Bronchial epithelial cell (primary cell): Measurements from ENCODE around the gene TMEM154. TPM values are rescaled to one million over a fixed set of nuclear protein-coding genes. Genes with fewer than 3 reads are reported as not detected.
A peak's percentile ranks its signal among the peaks of the same experiment; 100 is the strongest.

Source experiments
- DNase-seq: peaks from one replicate; pipeline ENCODE4 v3.0.0-alpha.2; 2010; ENCODE audit warnings: low read depth
- FAIRE-seq: peaks from 2 replicates; lab custom pipeline; 2011; peaks lifted over from hg19 to GRCh38; lab: Jason Lieb, UNC
- H3K27me3 ChIP-seq: 2 replicates; pipeline ENCODE4 v1.5.1; 2011; ENCODE audit warnings: low read length; ENCODE audit not compliant: control insufficient read depth, insufficient read depth
- H3K36me3 ChIP-seq: 2 replicates; pipeline ENCODE4 v1.5.1; 2011; ENCODE audit warnings: low read length; ENCODE audit not compliant: control insufficient read depth, insufficient read depth
- H3K4me3 ChIP-seq: 2 replicates; pipeline ENCODE4 v1.5.1; 2011; ENCODE audit warnings: mild to moderate bottlenecking, low read depth, low read length, control low read depth
- total RNA-seq: library from RNA; depleted of rRNA; stranded (reverse); fragments of >200 nt; gene quantifications from 2 replicates; pipeline ENCODE4 v1.2.1, GENCODE V29; 2014
- TF ChIP-seq, protein P1 (sequence below): IDR thresholded peaks from 2 replicates; pipeline ENCODE4 v1.5.1; 2011; ENCODE audit warnings: mild to moderate bottlenecking, moderate library complexity, low read length, control low read depth, inconsistent platforms; ENCODE audit not compliant: insufficient read depth, severe bottlenecking

TMEM154 gene
- total RNA-seq, 1 donor from 2014 or later, result 22.4 TPM

DNA sequence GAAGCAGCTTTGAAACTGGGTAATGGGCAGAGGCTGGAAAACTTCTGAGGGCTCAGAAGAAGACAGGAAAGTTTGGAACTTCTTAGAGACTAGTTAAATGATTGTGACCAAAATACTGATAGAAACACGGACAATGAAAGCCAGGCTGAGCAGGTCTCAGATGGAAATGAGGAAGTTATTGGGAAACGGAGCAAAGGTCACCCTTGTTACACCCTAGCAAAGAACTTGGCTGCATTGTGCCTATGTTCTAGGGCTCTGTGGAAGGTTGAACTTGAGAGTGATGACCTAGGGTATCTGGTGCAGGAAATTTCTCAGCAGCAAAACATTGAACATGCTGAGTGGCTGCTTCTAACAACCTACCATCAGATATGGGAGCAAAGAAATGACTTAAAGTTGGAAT, 93.1 kb downstream of the TMEM154 start:
- TF ChIP-seq, protein P1, sequence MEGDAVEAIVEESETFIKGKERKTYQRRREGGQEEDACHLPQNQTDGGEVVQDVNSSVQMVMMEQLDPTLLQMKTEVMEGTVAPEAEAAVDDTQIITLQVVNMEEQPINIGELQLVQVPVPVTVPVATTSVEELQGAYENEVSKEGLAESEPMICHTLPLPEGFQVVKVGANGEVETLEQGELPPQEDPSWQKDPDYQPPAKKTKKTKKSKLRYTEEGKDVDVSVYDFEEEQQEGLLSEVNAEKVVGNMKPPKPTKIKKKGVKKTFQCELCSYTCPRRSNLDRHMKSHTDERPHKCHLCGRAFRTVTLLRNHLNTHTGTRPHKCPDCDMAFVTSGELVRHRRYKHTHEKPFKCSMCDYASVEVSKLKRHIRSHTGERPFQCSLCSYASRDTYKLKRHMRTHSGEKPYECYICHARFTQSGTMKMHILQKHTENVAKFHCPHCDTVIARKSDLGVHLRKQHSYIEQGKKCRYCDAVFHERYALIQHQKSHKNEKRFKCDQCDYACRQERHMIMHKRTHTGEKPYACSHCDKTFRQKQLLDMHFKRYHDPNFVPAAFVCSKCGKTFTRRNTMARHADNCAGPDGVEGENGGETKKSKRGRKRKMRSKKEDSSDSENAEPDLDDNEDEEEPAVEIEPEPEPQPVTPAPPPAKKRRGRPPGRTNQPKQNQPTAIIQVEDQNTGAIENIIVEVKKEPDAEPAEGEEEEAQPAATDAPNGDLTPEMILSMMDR, result no peak
- H3K4me3 ChIP-seq, result no peak overlapping the region
- H3K27me3 ChIP-seq, result no peaks in the 10 kb centered on the region
- H3K36me3 ChIP-seq, result no peaks in the 10 kb centered on the region
- DNase-seq, result no peak
- FAIRE-seq, result peak; percentile 77

DNA sequence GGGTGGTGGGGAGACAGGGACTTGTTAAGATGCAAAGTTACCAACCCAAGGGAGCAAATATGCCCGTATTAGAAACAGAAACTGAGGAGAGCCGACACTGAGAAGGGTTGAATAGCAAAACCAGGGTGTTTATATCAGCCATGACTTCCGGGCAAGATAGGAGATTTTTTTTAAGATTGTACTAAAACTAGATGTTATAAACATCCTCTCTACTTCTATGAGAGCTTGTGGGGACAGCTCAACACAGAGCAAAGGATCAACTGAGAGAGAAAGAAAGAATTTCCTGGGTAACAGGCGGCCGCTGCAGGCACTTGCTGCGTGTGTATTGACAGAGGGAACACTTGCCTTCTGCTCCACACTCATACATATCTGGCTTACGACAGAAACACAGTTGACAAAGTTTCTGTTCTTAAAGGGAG, 94.8 kb downstream of the TMEM154 start:
- Histone ChIP-seq H3K4me3 (no peak overlapping the region), H3K27me3 (no peaks in the 10 kb centered on the region), H3K36me3 (no peaks in the 10 kb centered on the region)
- DNase-seq (no peak), FAIRE-seq (no peak)
- TF ChIP-seq, protein P1, result no peak

DNA sequence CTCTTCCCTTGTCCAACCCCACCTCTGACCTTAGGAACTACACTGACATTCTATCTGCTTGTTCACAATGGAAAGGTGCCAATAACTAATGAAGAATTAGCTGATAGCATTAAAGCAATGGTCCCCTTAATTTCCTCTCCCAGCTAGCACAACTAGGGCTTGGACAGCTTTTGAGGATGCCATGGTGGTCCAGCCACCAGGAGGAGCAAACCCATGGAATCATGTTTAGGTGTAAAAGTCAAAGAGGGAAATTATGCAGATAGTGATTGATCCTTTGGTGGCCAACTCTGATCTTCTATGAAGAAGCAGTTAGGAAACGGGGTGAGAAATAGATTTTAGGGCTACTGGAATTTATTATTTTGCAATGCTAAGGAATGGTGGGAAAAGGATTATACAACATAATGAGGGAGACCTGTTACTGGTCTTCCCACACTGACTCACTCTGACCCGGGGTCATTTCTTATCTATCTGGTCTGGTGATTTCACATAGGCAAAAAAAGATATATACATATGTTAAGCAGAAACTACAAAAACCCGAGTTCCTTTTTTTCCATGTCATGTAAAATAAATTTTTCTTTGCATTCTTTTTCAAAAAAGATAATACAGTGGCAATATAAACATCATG, 98.1 kb downstream of the TMEM154 start:
- TF ChIP-seq, protein P1, result no peak
- H3K4me3 ChIP-seq, result no peak overlapping the region
- DNase-seq, result no peak
- H3K27me3 ChIP-seq, result no peaks in the 10 kb centered on the region
- H3K36me3 ChIP-seq, result no peaks in the 10 kb centered on the region
- FAIRE-seq, result no peak

DNA sequence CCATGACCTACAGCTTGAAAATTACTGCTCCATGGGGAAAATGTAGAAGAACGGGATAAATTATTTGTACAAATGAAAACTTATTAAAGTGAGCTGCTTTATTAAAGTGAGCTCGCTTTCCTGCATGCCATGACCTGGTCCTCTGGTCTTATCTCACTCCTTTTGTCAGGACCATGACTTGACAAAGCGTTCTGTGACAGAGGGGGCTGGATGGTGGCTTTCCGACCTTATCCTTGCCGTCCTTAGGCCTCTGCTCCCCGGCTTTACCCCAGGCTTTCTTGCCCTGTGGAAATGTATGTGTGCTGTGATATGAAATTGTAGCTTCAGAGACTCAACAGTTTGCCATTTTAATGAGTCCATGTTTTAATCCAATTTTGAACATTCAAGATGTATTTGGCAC, 99.9 kb downstream of the TMEM154 start:
- TF ChIP-seq, protein P1, result no peak
- no peak for FAIRE-seq
- no peak for DNase-seq
- H3K4me3 ChIP-seq, result no peak overlapping the region
- H3K27me3 ChIP-seq, result no peaks in the 10 kb centered on the region
- no peaks in the 10 kb centered on the region for H3K36me3 ChIP-seq

DNA sequence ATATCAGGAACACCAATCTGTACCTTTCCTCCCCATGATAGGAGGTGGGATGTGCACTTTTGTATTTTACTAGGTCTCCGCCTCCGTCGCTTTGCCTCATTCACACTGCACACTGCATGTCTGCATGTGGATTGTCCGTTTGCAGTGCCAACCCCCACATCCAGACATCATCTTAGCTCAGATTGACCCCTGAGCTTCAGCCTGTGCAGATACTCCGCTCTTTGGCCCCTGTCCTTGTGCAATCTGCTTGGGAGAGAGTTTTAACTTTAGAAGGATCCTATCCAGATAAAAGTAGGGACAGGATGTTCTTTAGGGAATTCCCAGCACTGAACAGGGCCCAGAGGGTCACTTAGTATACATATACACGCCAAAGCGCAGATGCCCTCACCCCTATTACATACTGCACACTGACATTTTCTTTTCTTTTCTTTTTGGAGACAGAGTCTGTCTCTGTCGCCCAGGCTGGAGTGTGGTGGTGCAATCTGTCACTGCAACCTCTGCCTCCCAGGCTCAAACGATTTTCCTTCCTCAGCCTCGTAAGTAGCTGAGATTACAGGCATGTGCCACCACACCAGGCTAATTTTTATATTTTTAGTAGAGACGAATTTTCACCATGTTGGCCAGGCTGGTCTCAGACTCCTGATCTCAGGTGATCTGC, 100.6 kb downstream of the TMEM154 start:
- no peak for DNase-seq
- no peak for FAIRE-seq

More for the DNA sequence above, 100.6 kb downstream of the TMEM154 start:
- Histone ChIP-seq H3K4me3 (no peak overlapping the region), H3K36me3 (no peaks in the 10 kb centered on the region), H3K27me3 (no peaks in the 10 kb centered on the region)
- TF ChIP-seq, protein P1, result no peak
